Loucy (cell line): ENCODE data around the gene COQ2.
"Not testable (repeated sequence)": the region's sequence is repeated elsewhere in the genome, so short reads cannot be mapped to it uniquely, and the experiment has no call there.

Experiments used
- CTCF ChIP-seq: fragments of 200-600 bp; sonication (generic); conservative IDR thresholded peaks from 2 replicates; pipeline ENCODE4 v1.5.1; 2014; ENCODE audit warnings: mild to moderate bottlenecking, antibody characterized with exemption, low read length
- EZH2phosphoT487 ChIP-seq: fragments of 200-600 bp; IDR thresholded peaks from 2 replicates; pipeline ENCODE4 v1.6.1; 2018; ENCODE audit warnings: antibody characterized with exemption, mild to moderate bottlenecking, moderate library complexity, borderline replicate concordance

GRCh38 chr4:83235645-83236133 lies 48.9 kb downstream of the COQ2 start:
- not testable (repeated sequence) for TF ChIP-seq CTCF, EZH2phosphoT487
